HG03558 (cell line): ENCODE results near the gene NEO1.

Source experiments
- ATAC-seq: cut with Tn5 transposase; IDR thresholded peaks from one replicate; pipeline ENCODE4 v1.9.1; 2021; ENCODE audit warnings: moderate number of reproducible peaks; ENCODE audit not compliant: unreplicated experiment; ENCODE audit errors: extremely low read depth

The NEO1 gene, protein sequence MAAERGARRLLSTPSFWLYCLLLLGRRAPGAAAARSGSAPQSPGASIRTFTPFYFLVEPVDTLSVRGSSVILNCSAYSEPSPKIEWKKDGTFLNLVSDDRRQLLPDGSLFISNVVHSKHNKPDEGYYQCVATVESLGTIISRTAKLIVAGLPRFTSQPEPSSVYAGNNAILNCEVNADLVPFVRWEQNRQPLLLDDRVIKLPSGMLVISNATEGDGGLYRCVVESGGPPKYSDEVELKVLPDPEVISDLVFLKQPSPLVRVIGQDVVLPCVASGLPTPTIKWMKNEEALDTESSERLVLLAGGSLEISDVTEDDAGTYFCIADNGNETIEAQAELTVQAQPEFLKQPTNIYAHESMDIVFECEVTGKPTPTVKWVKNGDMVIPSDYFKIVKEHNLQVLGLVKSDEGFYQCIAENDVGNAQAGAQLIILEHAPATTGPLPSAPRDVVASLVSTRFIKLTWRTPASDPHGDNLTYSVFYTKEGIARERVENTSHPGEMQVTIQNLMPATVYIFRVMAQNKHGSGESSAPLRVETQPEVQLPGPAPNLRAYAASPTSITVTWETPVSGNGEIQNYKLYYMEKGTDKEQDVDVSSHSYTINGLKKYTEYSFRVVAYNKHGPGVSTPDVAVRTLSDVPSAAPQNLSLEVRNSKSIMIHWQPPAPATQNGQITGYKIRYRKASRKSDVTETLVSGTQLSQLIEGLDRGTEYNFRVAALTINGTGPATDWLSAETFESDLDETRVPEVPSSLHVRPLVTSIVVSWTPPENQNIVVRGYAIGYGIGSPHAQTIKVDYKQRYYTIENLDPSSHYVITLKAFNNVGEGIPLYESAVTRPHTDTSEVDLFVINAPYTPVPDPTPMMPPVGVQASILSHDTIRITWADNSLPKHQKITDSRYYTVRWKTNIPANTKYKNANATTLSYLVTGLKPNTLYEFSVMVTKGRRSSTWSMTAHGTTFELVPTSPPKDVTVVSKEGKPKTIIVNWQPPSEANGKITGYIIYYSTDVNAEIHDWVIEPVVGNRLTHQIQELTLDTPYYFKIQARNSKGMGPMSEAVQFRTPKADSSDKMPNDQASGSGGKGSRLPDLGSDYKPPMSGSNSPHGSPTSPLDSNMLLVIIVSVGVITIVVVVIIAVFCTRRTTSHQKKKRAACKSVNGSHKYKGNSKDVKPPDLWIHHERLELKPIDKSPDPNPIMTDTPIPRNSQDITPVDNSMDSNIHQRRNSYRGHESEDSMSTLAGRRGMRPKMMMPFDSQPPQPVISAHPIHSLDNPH (N-terminal part only)

DNA sequence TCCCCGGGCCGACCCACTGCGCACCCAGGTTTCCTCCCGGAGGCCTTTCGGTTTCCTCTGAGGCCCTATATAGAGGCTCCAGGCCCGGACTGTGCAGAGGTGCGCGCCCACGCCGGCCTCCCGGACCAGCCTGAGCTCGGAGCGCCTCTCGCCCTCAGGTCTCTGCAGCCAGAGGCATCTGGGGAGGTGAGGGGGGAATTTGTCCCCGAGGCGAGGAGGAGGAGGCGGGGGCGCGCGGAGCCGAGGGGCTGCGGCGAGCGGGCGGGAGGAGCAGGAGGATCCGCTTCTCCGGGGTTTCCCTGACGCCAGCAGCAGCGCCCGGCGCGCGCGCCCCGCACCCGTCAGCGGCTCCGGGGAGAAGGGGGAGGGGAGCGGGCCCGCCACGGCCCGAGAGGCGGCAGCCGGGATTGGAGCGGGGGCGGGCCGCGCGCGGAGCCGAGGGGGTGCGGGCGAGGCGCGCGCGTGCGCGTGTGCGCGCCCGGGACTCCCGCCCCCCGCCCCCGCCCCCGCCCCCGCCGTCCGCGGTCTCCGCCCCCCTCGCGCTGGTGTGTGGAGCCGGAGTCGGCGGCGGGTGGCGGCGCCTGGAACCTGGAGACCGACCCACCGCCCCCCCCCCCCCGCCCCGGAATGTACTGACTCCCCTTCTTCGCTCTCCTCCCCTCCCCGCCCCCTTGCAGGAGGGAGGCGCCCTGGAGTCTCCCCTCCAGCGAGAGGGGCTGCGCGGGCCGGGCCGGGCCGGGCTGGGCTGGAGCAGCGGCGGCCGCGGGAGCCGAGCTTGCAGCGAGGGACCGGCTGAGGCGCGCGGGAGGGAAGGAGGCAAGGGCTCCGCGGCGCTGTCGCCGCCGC lies at the start of gene NEO1:
Gene NEO1 (plus strand): TSS at position 657 of the 846 bp plus-strand sequence. CDS start 213 bp downstream, outside the sequence.
- no peak for ATAC-seq

DNA sequence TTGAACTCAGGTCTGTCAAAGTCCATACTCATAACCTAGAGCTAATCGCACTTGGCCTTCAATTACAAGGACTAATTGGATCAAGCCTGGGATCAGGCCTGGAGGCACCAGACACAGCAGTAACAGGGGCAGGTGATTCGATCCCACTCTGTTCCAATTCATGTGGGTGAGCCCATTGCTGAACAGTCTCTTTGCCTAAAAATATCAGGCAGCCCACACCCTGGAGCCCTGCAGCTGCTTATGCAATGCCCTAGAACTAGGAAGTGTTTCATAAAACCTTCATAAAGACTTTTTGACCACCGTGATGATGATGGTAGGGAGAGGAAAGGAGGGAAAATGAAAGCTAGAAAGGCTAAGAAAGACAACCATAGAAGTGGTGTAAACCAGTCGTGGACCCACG lies 47.8 kb upstream of the NEO1 start:
- no peak for ATAC-seq

DNA sequence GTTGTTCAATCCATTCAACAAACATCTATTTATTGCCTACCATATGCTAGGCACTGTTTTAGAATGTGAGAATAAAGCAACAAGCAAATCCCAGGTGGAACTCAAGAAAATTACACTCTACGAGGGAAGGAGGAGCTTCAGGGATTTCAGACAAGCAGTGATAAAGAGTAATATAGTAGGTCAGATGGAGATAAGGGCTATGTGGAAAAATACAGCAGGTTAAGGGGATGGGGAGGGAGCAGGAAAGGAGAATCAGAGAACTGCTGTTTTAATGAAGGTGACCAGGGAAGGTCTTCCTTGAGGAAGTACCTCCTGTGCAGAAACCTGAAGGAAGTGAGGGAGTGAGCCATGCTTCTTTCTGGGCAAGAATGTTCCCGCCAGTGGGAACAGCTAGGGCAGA lies 47.2 kb upstream of the NEO1 start:
- no peak for ATAC-seq

DNA sequence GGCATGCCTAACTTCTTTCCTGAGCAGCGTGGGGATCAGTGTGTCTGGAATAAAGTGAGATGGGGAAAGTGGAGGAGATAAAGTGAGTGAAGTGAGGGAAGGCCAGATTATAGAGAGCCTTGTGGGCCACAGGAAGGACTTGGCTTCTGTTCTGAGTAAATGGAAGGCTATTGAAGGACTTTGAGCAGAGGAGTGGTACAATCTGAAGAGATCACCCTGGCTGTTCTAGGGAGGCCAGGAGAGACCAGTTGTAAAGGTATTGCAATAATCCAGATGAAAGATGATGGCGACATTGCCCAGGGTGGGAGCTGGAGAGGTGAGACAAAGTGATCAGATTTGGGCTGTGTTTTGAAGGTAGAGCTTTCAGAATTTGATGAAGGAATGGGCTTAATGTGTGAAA lies 46.8 kb upstream of the NEO1 start:
- no peak for ATAC-seq

DNA sequence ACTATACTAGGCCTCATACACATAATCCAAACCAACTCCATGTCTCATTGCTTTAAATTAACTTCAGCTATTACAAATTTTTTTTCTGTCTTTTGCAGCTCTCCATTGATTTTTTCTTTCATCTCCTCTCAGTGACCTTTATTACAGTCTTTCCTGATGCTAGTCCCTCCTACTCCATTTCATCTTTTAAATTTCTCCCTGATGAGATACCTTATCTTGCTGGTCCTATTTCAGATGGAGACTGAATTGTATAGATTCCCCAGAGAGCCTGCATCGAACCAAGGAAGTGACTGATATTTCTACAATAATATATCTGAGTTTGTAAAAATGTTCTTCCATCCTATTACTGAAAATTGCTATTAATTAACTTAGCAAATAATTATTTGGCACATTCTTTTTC lies 45.7 kb upstream of the NEO1 start:
- no peak for ATAC-seq

DNA sequence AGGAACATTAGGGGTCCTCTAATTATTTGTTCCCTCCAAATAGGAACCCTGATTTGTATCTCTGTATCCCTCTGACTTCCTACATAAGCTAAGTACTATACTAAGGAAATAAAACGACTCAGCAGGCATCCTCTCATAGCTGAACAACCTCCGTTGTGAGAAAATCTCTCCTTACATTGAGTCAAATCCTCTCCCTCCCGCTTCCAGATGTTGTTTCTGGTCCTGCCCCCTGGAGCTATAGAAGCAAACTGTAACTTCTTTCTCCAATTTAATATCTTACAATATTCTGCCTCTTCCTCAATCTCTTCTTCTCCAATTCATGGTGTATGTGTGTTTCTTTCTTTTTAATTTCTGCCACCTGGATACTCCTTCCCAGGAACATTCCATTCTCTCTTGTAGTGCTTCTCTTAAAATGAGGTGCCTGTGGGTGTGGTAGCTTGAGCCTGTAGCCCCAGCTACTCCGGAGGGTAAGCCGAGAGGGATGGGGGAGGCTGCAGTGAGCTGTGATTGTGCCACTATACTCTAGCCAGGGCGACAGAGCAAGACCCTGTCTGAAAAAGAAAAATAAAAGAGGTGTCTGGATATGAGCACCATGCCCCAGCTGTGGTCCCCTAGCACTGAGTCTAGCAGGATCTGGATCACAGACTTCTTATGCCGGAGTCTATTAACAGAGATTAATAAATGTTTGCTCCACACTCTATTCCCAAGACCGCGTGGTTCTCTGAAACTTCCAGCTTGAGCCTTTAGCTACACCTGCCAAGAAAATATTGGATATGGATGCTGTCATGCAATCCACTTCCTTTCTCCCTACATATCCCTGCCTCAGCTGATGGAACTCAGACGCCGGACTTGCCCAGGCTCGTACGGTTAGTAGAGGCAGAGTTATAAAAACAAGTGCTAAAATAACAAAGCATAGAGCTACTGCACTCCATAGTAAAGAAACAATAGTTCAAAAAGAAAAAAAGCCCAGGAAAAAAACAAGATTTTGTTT lies 42.9 kb upstream of the NEO1 start:
- ATAC-seq: no peak

DNA sequence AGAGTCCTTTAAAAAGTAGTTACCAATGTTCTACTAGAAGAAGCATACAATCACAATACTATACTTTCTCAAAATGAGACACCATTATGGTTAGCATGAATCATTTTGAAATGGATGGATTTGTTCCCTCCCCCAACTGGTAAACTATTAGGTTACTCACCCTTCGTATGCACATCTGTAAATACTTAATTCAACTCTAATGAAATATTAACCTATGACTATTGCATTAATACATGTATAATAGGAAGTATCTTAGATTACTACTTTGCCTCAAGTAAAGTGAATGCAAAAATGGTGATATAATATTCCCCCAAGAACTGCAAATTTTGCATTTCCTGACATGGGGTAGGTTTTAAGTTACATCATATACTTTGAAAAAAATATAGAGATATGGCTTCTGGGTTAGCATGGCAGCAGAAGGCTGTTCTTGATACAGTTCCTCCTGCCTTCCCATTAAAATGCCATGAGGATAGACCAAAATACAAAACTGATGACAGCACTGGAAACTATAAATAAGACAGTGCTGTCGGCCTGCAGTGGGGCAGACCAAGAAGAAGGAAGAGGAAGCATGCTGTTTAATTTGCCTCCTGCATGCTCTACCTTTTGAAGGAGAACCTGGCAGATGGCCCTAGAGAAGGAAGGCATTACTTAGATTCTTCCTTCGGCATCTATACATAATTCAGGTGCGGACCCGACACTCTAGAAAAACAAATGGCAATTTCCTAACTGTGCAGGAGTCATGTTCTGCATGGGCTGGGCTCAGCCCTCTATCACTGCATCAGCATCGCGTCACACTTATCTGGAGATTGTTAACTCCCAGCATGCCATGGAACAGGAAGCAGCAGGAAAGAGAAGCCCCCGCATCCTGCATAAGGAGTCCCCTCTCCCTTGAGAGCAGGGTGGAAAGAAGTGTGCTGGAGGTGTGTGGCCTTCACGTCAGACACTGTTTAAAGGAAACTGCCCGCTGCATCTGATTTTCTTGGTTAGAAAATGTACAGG lies 41.8 kb upstream of the NEO1 start:
- ATAC-seq: no peak

DNA sequence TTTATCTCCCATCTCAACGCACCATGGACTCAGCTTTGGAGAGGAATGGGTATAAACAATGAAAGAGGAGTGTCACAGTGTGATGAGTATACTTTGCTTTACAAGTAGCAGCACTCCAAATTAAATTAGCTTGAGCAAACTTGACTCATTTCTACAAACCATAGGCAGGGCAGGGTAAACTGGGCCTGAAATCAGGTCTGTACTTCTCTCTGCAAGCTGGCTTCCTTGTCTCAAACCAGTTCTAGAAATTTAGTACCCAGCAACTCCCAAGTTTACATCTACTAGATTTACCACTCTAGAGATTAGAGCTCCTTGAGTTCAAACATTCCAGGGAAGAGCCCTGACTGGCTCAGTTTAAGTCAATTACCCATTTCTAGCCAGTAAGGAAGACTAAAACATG lies 37.4 kb upstream of the NEO1 start:
- no peak for ATAC-seq

DNA sequence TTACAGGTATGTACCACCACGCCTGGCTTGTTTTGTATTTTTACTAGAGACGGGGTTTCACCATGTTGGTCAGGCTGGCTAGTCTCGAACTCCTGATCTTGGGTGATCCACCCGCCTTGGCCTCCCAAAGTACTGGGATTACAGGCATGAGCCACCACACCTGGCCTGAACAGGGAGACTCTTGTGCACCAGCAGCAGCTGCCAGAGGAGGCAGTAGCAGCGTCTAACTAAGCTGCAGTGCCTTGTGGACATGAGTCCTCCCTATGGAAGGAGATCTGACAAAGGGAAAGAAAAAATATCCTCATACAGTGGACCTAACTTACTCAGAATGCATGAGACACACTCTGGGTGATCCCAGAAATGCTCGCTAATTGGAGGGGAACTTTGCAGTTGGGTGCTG lies 36.8 kb upstream of the NEO1 start:
- no peak for ATAC-seq

DNA sequence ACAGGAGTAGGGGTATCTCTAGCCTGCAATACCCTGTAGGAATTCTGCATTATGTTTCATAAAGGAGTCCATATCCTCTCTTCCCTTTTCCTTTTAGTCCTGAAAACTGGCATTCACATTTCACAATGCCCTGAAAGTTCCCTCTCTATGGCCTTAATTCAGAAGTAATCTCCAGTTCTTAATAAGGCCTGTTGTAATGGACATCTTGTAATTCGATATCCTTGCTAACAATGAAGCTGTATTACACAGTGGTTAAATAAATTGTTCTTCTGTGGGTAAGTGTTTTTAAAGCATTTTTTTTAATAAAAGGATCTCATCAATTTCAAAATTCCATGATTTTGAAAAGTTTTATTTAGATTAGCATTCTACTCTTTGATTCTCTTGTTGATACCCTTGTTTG lies 34.3 kb upstream of the NEO1 start:
- ATAC-seq: no peak

DNA sequence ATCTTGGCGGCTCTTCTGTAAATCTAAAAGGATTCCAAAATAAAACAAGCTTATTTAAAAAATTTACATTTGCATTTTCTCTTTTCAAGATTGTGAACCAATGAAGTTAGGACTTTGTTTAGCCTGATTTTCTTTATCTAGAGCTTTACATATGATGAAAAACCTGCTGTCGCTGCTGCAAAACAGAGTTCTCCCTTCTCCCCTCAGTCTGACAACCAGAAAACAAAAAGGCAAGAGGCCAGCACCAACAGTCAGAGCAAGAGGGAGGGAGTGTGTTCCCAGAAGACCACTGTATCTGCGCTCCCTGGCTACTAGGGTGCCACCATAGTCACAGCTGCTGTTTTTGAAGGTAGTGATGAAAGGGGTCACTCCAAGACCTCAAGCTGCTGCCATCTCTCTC lies 33.1 kb upstream of the NEO1 start:
- ATAC-seq: no peak

DNA sequence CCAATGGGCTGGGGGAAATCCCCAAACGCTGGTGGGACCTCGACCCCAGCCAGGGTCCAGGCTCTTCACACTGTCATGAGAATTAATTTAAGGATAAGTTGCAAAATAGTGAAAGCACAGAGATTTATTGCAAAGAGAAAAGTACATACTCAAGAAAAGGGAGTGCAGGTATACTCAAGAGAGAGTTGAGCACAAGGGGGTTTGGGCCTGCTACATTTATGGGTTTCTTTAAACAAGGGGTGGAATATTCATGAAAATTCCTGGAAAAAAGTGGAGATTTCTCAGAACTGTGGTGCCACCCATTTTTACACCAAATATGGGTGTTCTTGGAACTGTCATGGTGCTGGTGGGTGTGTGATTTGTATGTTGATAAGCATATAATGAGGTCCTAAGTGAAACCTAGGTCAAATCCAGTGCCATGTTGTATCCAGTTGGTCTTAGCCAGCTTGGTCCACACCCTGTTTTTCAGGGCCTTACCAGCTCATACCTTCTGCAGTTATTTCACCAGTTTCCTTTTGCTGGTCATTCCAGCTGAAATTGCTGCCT lies 32.6 kb upstream of the NEO1 start:
- ATAC-seq: no peak

DNA sequence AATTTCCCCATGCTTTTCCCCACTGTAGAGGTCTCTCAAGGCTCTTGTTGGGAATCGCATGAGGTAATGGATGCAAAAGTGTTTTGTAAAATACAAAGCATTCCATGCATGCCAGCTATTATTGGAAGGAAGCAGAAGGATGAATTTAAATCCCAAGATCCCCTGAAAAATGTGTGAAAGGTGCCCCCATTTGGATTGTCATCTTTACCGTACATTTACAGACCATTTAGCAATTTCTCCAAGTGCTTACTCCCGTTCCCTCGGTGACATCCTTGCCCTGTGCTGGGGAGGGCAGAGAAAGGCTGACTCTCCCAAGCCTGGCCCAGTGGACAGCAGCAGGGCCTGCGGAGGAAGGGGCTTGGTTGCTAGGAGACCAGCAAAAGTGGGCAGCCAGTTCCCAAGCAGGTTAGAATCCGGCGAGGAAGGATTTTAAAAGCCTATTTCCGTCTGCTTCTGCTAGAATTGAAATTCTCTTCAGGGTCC lies 31.1 kb upstream of the NEO1 start:
- ATAC-seq: no peak

DNA sequence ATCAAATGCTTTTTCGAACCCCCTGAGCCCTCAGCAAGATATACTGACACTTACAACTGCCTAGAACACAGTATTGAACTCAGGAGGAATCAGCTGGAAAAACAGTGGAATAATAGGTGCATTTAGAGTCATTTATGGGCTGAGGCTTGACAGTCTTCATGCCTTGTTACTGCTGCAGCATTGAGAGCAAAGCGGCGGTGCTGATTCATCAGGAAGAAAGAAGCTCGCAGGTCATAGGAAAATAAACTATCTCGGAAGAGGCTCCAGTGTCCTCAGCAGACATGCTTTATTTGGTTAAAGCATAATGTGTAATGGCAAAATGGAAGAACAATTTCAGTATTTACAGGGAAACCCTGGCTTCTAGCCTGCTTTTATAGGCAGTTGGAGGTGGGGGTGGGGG lies 30.1 kb upstream of the NEO1 start:
- no peak for ATAC-seq

DNA sequence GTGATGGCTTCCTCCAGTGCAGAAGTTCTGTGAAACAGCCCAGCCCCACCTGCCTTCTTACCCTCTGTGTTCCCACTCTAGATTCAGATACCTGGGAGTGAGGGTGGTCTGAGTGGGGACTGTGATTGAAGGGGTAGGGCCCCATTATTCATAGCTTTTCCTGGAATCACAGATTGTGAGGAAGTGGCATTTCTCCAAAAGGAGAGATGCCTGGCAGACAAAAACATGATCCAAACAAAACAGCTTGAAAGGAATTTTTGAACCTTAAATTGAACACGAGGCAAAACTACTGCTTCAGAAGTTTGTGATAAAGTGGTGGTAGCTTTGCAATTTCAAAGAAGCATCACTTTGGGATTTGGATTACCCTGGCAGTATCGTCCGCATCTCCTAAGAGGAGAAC lies 29.2 kb upstream of the NEO1 start:
- ATAC-seq: no peak

DNA sequence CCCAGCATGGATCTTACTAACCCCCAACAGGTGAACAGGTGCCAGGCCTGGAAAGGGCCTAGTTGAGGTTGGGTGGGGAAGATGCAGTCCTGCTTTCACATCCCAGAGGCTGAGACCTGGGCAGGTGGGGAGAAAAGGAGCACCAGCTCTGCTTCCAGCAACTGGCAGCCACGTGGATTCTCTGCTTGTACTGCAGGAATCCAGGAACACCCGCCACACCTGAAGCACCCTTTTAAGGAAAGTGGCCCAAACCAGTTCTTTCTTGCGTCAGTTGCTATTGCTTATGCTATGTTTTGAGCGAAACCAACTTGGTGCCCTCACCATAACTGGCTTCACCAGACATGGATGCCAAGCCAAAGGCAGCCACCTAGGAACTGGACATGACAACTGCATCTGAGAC lies 28.1 kb upstream of the NEO1 start:
- no peak for ATAC-seq

DNA sequence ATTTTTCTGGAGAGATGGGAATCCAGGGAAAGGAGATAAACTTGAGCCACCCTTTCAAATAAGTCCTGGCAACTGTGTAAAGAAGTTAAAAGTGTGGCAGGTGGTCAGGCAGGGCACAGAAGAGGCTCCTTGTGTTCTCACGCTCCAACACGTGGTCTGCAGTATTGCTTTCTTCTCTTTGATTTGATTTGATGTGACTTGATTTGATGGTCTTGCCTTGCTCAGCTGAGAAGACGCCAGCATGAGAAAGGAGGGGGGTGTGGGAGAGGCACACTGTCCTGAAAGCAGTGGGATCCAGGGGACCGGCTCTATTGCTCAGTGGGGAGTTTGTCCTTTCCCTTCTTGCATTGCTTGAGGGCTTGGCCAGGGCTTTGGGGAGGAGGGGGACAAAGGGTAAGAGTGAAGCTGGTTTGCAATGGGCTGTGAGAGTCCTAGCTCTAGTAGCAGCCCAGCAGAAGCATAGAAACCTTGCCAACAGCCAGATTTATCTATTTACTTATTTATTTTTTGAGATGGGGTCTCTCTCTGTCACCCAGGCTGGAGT lies 25.7 kb upstream of the NEO1 start:
- ATAC-seq: no peak
